AG08396 (cell line): ENCODE measurements around the gene MESP1.
"Not testable (repeated sequence)": the region's sequence is repeated elsewhere in the genome, so short reads cannot be mapped to it uniquely, and the experiment has no call there.

Source experiments
- DNase-seq: peaks from one replicate; pipeline ENCODE4 v3.0.0; 2012; ENCODE audit warnings: low spot score, mixed read lengths

The MESP1 gene

DNA sequence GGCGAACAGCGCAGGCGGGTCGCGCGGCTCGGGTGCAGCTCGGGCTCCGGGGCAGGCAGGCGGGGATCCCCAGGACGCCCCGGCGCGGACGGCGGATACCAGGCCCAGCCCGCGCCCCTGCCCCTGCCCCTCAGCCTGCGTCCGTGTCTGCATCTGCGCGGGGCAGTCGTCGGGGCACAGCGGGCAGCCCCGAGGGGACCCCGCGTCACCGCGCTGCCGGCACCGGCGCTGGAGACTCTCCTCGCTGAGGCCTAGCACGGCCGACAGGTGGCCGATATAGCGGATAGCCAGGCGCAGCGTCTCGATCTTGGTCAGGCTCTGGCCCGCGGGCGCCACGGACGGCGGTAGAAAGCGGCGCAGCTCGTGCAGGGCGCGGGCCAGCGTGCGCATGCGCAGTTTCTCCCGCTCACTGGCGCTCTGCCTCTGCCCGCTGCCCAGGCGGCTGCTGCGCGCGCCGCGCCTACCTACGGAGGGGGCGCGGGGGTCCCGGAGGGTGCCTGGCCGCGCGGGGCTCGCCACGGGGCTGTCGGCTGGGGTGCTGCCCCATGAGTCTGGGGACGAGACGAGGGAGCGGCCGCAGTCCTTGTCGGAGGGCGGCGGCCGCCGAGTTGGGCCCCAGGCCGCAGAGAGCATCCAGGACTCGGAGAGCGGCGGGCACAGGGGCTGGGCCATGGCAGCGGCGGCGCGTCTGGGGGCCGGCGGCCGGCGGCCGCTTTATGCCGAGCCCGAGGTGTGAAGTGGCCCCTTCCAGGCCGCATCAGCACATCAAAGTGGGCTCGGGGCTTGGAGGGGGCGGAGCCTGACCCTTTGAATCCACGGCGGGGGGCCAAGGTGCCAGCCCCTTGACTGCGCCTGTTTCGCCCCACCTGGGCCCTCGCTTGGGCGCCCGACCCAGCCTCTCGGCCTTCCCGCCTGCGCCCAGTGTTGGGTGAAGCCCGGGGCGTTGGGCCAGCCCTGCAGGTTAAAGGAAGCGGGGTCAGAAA is at the start of gene MESP1:
Gene MESP1, minus strand, starts transcription at position 690 of the 983 bp plus-strand sequence. Its CDS starts 18 bp downstream, at position 672.
- DNase-seq: peak; percentile 99

DNA sequence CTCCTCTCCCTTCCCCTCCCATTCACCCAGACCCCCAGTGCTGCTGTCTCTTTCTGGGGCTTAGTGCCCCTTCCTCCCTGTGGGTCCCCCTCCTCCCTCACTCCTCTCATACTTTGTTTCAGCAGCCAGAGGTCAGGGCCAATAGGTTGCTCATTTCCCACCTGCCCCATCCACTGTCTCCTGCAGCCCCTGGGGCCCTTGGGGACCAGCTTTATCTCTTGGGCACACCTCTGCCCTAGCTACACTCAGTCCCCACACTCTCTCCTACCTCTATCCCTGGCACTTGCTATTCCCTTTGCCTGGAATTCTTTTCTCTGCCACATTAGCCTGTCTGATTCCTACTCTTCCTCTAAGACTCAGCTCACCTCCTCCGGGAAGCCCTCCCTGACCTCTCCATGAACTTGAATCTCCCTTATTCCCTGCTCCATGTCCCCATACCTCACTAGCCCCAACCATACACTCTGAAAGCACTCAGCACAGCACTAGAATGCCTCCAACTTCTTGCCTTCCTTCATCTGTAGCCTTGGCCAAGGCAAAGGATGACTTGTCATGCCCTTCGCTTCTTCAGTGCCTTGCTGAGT is 49.0 kb upstream of the MESP1 start:
- DNase-seq: no peak

DNA sequence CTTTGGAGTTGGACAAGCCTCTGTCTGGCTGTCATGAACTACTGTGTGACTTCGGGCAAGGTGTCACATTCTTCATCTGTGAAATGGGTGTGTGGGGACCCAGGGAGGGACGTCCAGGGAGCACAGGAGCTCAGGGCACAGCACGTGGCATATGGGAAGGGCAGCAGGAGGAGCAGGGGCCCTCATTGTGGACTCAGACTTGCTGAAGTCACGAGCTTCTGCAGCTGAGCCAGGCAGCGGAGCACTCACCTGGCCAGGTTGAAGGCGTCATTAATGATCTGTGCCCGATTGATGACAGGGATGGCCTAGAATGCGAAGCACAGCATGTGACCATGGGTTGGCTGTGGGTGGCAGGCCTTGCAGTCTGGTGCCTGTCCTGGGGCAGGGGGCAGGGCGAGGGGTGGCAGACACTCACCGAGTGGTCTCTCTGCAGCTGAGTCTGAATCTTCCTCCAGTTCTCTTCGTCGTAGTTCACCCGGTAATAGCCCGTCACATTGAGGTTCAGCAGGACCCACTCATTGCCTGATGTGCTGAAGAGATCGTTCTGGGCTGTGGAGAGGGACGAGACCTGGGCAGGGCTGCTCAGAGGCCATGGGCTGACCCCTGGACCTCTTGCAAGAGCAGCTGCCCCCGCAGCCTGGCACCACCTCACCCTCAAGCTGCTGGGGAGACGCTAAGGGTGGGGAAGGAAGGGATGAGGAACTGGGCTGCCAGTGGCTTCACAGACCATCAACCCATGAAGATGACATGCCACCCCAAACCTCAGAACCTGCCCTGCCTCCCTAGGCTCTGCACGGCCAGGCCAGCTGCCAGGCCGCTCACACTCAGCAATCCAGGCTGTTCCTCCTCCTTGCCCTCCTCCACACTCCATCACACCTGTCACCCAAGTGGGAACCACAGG is 48.2 kb upstream of the MESP1 start:
- no peak for DNase-seq

DNA sequence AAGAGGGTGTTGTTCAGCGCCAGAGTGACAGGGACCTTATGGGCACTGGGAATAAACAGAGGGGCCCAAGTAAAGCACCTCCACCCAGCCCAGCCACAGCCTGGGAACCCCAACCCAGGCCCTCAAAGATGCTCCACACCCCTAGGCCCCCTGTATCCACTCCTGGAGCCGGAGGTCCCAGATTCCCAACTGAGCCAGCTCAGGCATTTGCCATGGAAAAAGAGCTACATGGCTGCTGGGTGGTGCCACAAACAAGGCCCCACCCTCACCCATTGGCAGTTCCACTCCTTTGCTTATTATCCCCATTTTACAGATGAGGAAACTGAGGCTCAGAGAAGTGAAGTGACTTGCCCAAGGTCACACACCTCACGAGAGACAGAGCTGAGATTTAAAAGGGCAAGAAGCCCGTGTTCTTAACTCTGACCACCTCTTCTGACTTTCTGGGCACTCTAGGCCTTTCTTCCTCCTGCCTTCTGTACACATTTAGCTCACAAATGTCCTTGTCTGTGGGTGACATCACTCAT is 46.7 kb upstream of the MESP1 start:
- DNase-seq: no peak

DNA sequence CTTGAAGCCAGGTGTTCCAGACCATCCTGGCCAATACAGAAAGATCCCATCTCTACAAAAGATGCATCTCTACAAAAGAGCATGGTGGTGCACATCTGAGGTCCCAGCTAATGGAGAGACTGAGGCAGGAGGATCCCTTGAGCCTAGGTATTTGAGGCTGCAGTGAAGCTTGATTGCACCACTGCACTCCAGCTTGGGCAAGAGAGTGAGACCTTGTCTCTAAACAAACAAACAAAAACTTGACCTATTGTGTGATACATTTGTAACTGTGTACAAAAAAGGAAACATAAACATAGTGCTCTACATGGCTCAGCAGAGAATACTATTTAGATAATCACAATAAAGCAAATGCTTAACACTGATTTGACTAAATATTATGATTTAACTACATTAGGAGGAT is 44.9 kb upstream of the MESP1 start:
- DNase-seq: no peak

DNA sequence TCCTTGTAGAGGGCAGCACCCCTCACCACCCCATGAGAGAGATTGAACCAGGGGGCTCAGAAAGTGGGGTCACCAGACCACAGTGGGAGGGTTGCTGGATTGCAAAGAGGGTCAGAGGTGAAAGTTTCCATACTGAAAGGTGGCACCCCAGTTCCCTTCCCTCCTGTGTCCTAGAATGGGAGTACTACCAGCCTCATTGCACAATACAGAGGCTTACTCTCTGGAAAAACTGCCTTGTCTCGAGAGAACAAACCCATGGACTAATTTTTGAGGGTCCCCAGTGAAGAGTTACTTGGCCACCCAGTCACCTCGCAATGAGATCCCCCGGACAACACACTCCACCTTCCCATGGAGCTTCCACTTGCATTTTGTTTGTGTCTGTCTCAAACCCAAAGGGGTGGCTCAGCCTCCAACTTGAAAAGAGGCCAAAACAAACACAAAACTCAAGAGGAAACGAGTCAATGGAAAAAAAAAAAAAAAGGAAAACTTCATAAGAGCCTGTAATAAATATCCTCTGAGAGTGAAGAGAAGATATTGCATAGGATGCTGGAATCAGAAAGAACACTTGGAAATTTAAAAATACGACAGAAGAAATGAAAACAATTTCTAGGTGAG is 43.7 kb upstream of the MESP1 start:
- peak; percentile 56 for DNase-seq

- no peak for DNase-seq
These were observed 41.2 kb upstream of the MESP1 start for GRCh38 chr15:89792106-89792805.

DNA sequence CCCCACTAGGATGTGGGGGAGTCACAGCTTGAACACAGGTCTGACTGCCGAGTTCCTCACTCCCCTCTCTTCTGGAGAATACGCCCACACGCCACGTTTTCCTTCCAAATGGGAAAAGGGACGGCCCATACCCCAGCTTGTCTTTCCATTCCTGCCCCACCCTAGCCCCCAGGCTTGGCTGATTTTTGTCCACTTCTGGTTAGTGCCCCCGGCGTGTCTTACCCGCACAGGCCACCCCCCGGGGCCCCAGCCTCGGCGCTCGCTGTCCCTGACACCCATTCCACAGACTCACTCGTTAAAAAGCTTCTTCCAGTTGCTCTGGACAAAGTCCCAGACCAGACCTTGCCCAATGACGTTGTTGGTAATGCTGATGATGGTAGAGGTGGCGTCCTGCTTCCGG is 39.6 kb upstream of the MESP1 start:
- DNase-seq: no peak

GRCh38 chr15:89790206-89790605 is 39.2 kb upstream of the MESP1 start:
- DNase-seq: no peak

DNA sequence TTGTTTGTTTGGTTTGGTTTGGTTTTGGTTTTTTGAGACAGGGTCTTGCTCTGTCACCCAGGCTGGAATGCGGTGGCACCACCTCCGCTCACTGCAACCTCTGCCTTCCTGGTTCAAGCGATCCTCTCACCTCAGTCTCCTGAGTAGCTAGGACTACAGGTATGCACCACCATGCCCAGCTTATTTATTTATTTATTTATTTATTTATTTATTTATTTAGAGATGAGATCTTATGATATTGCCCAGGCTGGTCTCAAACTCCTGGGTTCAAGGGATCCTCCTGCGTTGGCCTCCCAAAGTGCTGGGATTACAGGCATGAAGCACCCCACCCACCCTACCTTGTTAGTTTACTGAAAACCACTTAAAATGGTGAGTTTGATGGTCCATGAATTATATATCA is 37.5 kb upstream of the MESP1 start:
- not testable (repeated sequence) for DNase-seq

DNA sequence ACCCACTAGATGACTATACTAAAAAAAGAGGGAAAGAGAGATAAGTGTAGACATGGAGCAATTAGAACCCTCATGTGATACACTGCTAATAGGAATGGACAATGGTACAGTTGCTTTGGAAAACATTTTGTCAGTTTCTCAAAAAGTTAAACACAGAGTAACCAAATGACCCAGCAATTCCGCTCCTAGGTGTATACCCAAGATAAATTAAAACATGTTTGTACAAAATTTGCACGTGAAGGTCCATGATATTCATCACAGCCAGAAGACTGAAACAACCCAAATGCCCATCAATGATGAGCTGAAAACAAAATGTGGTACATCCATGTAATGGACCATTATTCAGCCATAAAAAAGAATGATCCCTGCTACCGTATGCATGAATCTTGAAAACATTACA is 36.9 kb upstream of the MESP1 start:
- DNase-seq: no peak

GRCh38 chr15:89785774-89786140 is 34.7 kb upstream of the MESP1 start:
- no peak for DNase-seq

DNA sequence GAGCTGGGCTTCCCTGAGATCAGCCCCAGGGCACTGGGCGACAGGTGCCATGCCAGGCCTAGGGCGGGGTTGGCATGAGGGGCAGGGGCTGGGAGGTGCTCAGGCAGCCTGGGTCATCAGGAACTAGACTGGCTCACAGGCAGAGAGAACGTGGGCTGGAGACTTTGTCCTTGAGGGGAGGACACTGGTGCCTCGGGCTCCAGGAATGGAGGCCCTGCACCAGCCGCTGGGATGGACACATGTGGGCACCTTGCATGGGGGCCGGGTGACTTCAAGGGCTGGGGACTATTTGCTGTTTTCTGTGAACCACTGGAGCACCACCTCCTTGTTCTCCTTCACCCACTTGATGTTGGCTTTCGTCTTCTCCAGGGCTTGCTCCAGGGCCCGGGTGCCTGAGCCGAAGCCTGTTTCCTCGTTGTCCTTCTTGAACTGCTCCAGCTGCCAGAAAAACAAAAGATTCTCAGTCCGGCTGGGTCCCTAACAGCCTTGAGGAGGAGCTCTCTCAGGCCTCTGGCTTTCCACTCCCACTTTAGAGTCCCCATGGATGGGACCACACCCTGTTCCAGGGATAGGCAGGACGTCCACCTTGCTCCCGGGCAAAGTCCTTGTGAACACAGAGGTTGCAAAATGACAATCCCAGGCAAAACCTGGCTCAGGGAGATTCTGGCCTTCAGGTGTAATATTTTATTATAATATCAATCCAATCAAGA is 34.2 kb upstream of the MESP1 start:
- DNase-seq: no peak

GRCh38 chr15:89784686-89784960 is 33.6 kb upstream of the MESP1 start:
- DNase-seq: no peak

GRCh38 chr15:89783861-89784685 is 33.0 kb upstream of the MESP1 start:
- DNase-seq: no peak

DNA sequence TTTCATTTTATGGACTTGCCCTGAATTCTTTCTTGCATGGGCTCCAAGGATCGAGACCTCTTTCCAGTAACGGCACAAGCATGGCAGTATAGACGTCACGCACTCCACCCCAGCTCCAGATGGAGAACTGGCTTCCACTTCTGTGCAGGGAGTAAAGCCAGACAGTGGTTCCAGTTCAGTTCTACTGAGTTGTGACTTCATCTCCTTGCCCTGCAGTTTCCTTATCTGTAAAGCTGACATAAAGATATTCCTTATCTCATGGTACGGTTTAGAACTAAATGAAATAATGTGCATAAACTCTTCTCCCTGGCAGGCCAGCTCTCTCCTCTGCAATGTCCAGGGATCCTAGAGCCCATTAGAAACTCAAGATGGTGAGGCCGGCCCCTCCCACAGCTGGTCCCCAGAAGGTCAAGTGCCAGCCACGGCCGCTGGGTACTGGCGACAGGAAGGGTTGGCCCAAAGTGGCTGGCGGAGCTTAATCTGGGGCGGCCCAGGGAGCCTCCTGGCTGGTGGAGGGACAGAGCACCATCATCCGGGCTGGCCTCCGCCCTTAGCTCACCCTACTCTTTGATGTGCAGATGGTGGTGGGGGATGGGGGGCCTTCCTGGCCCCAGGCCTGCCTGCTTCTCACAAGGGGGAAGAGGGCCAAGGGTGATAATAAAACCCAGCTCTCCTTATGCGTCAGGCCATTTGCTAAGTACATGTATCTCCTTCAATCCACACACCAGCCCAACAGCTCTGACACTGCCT is 32.2 kb upstream of the MESP1 start:
- no peak for DNase-seq

GRCh38 chr15:89782619-89782950 is 31.5 kb upstream of the MESP1 start:
- DNase-seq: not testable (repeated sequence)

- peak; percentile 55 for DNase-seq
These were observed 31.0 kb upstream of the MESP1 start for GRCh38 chr15:89781891-89782618.

DNA sequence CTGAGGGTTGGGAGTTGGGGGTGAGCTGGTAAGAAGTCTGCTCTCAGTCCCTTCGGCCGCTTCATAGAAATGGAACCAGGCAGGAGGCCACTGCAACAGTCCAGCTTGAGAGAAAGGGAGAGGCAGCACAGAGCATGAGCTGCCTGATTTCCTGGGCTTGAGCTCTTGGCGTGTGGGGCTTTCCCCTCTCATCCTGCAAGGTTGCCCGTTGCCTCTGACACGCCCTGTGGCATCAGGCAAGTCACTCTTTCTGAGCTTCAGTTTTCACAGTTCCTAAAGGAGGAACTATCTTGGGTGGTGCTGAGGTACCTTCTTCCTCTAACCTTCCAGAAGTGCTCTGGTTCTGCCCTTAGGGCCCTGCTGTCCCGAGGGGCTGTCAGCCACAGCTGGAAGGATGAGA is 30.0 kb upstream of the MESP1 start:
- no peak for DNase-seq
